ENCODE data around the gene ADARB2.

DNA sequence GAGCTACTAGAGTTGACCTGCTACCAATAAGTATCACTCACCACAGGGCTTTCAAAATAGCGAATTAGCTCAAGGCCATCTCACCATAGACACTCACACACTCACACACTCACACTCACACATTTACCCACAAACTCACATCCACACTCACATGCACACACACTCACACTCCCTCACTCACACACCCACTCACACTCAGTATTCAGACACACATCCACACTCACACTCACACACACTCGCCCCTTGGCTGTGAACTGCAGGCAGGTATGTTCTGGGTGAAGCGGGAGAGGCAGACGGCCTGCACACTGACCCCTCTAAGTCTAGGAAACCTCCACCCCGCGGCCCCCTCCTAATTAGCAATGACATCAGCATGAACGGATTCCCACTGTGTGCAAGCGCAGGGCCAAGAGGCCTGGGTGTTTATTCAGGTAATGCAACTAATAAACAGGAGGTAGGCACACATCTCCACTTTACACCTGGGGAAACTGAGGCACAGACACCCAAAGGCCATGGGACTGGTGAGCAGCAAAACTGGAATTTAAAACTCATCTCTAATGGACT is 94.6 kb downstream of the ADARB2 start:
- TF ChIP-seq EZH2phosphoT487 (IDR thresholded peaks at IDR 0.05; ENCODE audit: unreplicated experiment) (no peak), EZH2 (IDR thresholded peaks at IDR 0.05; ENCODE audit: low read depth, unreplicated experiment) (no peak)
- TF ChIP-seq, protein P1, sequence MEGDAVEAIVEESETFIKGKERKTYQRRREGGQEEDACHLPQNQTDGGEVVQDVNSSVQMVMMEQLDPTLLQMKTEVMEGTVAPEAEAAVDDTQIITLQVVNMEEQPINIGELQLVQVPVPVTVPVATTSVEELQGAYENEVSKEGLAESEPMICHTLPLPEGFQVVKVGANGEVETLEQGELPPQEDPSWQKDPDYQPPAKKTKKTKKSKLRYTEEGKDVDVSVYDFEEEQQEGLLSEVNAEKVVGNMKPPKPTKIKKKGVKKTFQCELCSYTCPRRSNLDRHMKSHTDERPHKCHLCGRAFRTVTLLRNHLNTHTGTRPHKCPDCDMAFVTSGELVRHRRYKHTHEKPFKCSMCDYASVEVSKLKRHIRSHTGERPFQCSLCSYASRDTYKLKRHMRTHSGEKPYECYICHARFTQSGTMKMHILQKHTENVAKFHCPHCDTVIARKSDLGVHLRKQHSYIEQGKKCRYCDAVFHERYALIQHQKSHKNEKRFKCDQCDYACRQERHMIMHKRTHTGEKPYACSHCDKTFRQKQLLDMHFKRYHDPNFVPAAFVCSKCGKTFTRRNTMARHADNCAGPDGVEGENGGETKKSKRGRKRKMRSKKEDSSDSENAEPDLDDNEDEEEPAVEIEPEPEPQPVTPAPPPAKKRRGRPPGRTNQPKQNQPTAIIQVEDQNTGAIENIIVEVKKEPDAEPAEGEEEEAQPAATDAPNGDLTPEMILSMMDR (conservative IDR thresholded peaks at IDR 0.05; ENCODE audit: low read depth in 2 of 2), result no peak
